OCI-LY7 (cell line): Measurements from ENCODE around the gene EID3. TPM values are rescaled to one million over a fixed set of nuclear protein-coding genes. Genes with fewer than 3 reads are reported as not detected.

ENCODE experiments used
- BruUV-seq: library from RNA; stranded (reverse); fragments of 400-500 nt; replicated peaks from 2 replicates; lab custom pipeline; 2021; lab: Mats Ljungman, UMichigan
- CTCF ChIA-PET: fragments of 300-600 bp; sonication (Branson Sonifier 250); formaldehyde crosslinking; loops from one replicate; lab custom pipeline; 2022; ENCODE audit warnings: antibody characterized with exemption; ENCODE audit not compliant: unreplicated experiment; lab: Charles Lee
- POLR2A ChIA-PET: fragments of 300-600 bp; sonication (Branson Sonifier 250); formaldehyde crosslinking; loops from one replicate; lab custom pipeline; 2022; ENCODE audit warnings: antibody characterized with exemption; lab: Charles Lee
- DNase-seq: peaks from one replicate; pipeline ENCODE4 v3.0.0-alpha.2; 2015; ENCODE audit warnings: low spot score
- H2AFZ ChIP-seq: fragments of 200-600 bp; sonication (generic), shearing (Covaris generic); 2 replicates; pipeline ENCODE4 v1.6.1; 2014; ENCODE audit warnings: mild to moderate bottlenecking, antibody characterized with exemption, low read length, moderate library complexity
- H3K27ac ChIP-seq: fragments of 200-600 bp; sonication (generic); 2 replicates; pipeline ENCODE4 v1.5.1; 2014; ENCODE audit warnings: mixed run types, low read depth, mild to moderate bottlenecking, moderate library complexity, low read length, inconsistent platforms; ENCODE audit not compliant: poor library complexity, severe bottlenecking
- H3K36me3 ChIP-seq: fragments of 200-600 bp; sonication (generic); 2 replicates; pipeline ENCODE4 v1.6.1; 2014; ENCODE audit warnings: mild to moderate bottlenecking, antibody characterized with exemption, low read length, moderate library complexity, mixed read lengths; ENCODE audit not compliant: insufficient read depth
- H3K4me1 ChIP-seq: fragments of 200-600 bp; sonication (generic); 2 replicates; pipeline ENCODE4 v1.5.1; 2014; ENCODE audit warnings: mild to moderate bottlenecking, low read length; ENCODE audit not compliant: insufficient read depth, poor library complexity, severe bottlenecking
- H3K4me2 ChIP-seq: fragments of 200-600 bp; sonication (generic); 2 replicates; pipeline ENCODE4 v1.6.1; 2014; ENCODE audit warnings: mild to moderate bottlenecking, low read length
- H3K4me3 ChIP-seq: fragments of 200-600 bp; sonication (generic); 2 replicates; pipeline ENCODE4 v1.5.1; 2014; ENCODE audit warnings: mild to moderate bottlenecking, low read depth, low read length; ENCODE audit not compliant: poor library complexity, severe bottlenecking
- H3K79me2 ChIP-seq: fragments of 200-600 bp; sonication (generic); 2 replicates; pipeline ENCODE4 v1.6.1; 2016; ENCODE audit warnings: low read depth, mild to moderate bottlenecking, low read length, moderate library complexity, mixed read lengths; ENCODE audit not compliant: insufficient read depth
- H3K9me2 ChIP-seq: fragments of 200-600 bp; sonication (generic); 2 replicates; pipeline ENCODE4 v1.6.1; 2016; ENCODE audit warnings: mild to moderate bottlenecking, low read length, mixed read lengths; ENCODE audit not compliant: insufficient read depth
- H3K9me3 ChIP-seq: fragments of 200-600 bp; sonication (generic); 2 replicates; pipeline ENCODE4 v1.6.1; 2014; ENCODE audit warnings: mild to moderate bottlenecking, mixed run types, low read length, mixed read lengths
- H4K20me1 ChIP-seq: fragments of 200-600 bp; sonication (generic); 2 replicates; pipeline ENCODE4 v1.6.1; 2014; ENCODE audit warnings: mild to moderate bottlenecking, antibody characterized with exemption, low read length, moderate library complexity, mixed read lengths; ENCODE audit not compliant: insufficient read depth
- EZH2phosphoT487 ChIP-seq: fragments of 200-600 bp; sonication (generic); IDR thresholded peaks from 2 replicates; pipeline ENCODE4 v1.6.1; 2018; ENCODE audit warnings: low read depth, borderline replicate concordance, mild to moderate bottlenecking, mixed run types, antibody characterized with exemption, low read length, moderate library complexity, mixed read lengths
- intact Hi-C: fragments of 100-400 bp; cut with micrococcal nuclease; formaldehyde crosslinking; loops from one replicate; pipeline ENCODE4 v1.10.0; 2022; ENCODE audit not compliant: unreplicated experiment
- total RNA-seq, 2 experiments: library from RNA; depleted of rRNA in 1 of 2; stranded (reverse); fragments of >200 nt in 1 of 2; shearing (Covaris generic) in 1 of 2; gene quantifications; 2 replicates each; pipeline ENCODE4 v1.2.3, GENCODE V29; 2014 to 2022
- TF ChIP-seq, protein P1 (sequence below): fragments of 200-600 bp; sonication (generic); conservative IDR thresholded peaks from 2 replicates; pipeline ENCODE4 v1.5.1; 2014; ENCODE audit warnings: mild to moderate bottlenecking, antibody characterized with exemption, low read length, moderate library complexity, mixed read lengths

The EID3 gene
- total RNA-seq, 2 experiments from 2014 or later, result 5.1 to 8.2 TPM

DNA sequence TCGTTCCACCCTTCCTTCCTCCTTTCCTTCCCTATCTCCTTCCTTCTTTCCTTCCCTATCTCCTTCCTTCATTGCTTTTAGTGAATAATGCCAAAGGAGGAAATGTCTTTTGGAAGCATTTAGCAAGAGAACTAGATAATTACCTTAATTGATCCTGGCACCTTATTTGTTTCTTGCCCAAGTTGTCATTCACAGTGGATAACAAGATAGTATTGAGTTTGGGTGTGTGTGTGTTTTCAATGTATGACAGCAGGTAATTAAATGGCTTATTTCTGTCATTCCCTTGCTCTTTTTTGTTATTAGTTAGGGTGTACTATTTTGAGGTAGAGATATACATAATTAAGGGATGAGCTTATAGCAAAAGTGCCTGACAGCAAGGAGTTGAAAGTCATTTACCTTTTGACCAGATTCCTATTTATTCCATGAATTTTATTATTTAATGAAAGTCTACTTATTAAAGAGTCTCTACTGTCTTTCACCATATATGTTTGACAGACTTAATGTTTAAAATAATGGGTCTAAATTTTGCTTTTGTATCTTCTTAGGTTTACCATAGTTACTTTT, 30.2 kb downstream of the EID3 start:
- Histone ChIP-seq H3K4me1 (no peaks in the 10 kb centered on the region), H3K27ac (no peak overlapping the region), H4K20me1 (no peaks in the 10 kb centered on the region), H3K4me2 (no peak overlapping the region), H3K36me3 (peaks cover 87% of the 10 kb centered on the region), H3K9me3 (no peaks in the 10 kb centered on the region), H2AFZ (no peak overlapping the region), H3K4me3 (no peak overlapping the region), H3K9me2 (no peaks in the 10 kb centered on the region), H3K79me2 (peaks cover 10% of the 10 kb centered on the region; the same call in 1 of the 2 replicates)
- intact Hi-C loops, result no loop called here
- no peak for TF ChIP-seq EZH2phosphoT487
- TF ChIP-seq, protein P1, sequence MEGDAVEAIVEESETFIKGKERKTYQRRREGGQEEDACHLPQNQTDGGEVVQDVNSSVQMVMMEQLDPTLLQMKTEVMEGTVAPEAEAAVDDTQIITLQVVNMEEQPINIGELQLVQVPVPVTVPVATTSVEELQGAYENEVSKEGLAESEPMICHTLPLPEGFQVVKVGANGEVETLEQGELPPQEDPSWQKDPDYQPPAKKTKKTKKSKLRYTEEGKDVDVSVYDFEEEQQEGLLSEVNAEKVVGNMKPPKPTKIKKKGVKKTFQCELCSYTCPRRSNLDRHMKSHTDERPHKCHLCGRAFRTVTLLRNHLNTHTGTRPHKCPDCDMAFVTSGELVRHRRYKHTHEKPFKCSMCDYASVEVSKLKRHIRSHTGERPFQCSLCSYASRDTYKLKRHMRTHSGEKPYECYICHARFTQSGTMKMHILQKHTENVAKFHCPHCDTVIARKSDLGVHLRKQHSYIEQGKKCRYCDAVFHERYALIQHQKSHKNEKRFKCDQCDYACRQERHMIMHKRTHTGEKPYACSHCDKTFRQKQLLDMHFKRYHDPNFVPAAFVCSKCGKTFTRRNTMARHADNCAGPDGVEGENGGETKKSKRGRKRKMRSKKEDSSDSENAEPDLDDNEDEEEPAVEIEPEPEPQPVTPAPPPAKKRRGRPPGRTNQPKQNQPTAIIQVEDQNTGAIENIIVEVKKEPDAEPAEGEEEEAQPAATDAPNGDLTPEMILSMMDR, result no peak
- CTCF ChIA-PET, result interaction anchor here (0.6 kb wide), 1 partner anchor 21 kb away, joined by 3 read pairs; no protein-coding TSS in a partner anchor
- POLR2A ChIA-PET, result no interaction called here
- no TSS peak for BruUV-seq
- no peak for DNase-seq

GRCh38 chr12:104334581-104334980, 31.0 kb downstream of the EID3 start:
- no peaks in the 10 kb centered on the region for H3K9me2 ChIP-seq
- peaks cover 87% of the 10 kb centered on the region for H3K36me3 ChIP-seq
- no peak for DNase-seq
- BruUV-seq, result no TSS peak
- H4K20me1 ChIP-seq, result no peaks in the 10 kb centered on the region
- ChIA-PET POLR2A (interaction anchor here (0.7 to 1.4 kb wide), 2 partner anchors 9 to 21 kb away, joined by 3 to 4 read pairs; no protein-coding TSS in a partner anchor), CTCF (no interaction called here)
- H3K27ac ChIP-seq, result no peak overlapping the region
- peaks cover 10% of the 10 kb centered on the region; the same call in 1 of the 2 replicates for H3K79me2 ChIP-seq
- intact Hi-C loops, result no loop called here
- H3K9me3 ChIP-seq, result no peaks in the 10 kb centered on the region
- H3K4me1 ChIP-seq, result no peaks in the 10 kb centered on the region
- H2AFZ ChIP-seq, result no peak overlapping the region
- no peak overlapping the region for H3K4me3 ChIP-seq
- TF ChIP-seq EZH2phosphoT487, result no peak
- TF ChIP-seq, protein P1, result no peak
- no peak overlapping the region for H3K4me2 ChIP-seq

GRCh38 chr12:104336115-104336514, 32.6 kb downstream of the EID3 start:
- H3K79me2 ChIP-seq, result peaks cover 10% of the 10 kb centered on the region; the same call in 1 of the 2 replicates
- H3K4me1 ChIP-seq, result no peaks in the 10 kb centered on the region
- no peaks in the 10 kb centered on the region for H3K9me3 ChIP-seq
- no peak for DNase-seq
- no peak for TF ChIP-seq EZH2phosphoT487
- TF ChIP-seq, protein P1, result no peak
- no peak overlapping the region for H2AFZ ChIP-seq
- intact Hi-C loops, result no loop called here
- H3K9me2 ChIP-seq, result no peaks in the 10 kb centered on the region
- ChIA-PET CTCF (no interaction called here), POLR2A (interaction anchor here (0.8 to 1.4 kb wide), 3 partner anchors 18 to 33 kb away, joined by 3 to 4 read pairs (median 4); no protein-coding TSS in a partner anchor)
- no peaks in the 10 kb centered on the region for H4K20me1 ChIP-seq
- no peak overlapping the region for H3K27ac ChIP-seq
- peaks cover 91% of the 10 kb centered on the region for H3K36me3 ChIP-seq
- H3K4me3 ChIP-seq, result no peak overlapping the region
- no TSS peak for BruUV-seq
- H3K4me2 ChIP-seq, result no peak overlapping the region
